Mesenchymal stem cell (in vitro differentiated cells and primary cell): ENCODE results near the gene CCL7.

ENCODE experiments used
- DNase-seq: peaks from one replicate; pipeline ENCODE4 v3.0.0-alpha.2; 2013
- H2AFZ ChIP-seq: one replicate; pipeline ENCODE4 v1.6.1; 2013; ENCODE audit warnings: low read depth, mild to moderate bottlenecking, control low read depth, inconsistent platforms, low read length, moderate library complexity
- H2AK5ac ChIP-seq: 2 replicates; pipeline ENCODE4 v1.6.1; 2013; ENCODE audit warnings: low read length, moderate library complexity, mild to moderate bottlenecking, inconsistent platforms; ENCODE audit not compliant: severe bottlenecking
- H2BK120ac ChIP-seq: one replicate; pipeline ENCODE4 v1.6.1; 2013; ENCODE audit warnings: low read depth, mild to moderate bottlenecking, inconsistent platforms, low read length, moderate library complexity
- H2BK12ac ChIP-seq, 2 experiments: one replicate each; pipeline ENCODE4 v1.6.1; 2013; ENCODE audit warnings: inconsistent platforms in 2 of 2, low read length in 2 of 2, mild to moderate bottlenecking in 2 of 2, moderate library complexity in 2 of 2, control low read depth in 1 of 2
- H2BK15ac ChIP-seq: one replicate; pipeline ENCODE4 v1.6.1; 2013; ENCODE audit warnings: mild to moderate bottlenecking, low read depth, inconsistent platforms; ENCODE audit not compliant: poor library complexity, severe bottlenecking
- H2BK5ac ChIP-seq: 2 replicates; pipeline ENCODE4 v1.6.1; 2013; ENCODE audit warnings: low read depth, mild to moderate bottlenecking, low read length, control low read depth, inconsistent platforms; ENCODE audit not compliant: poor library complexity, severe bottlenecking
- H3K14ac ChIP-seq, 2 experiments: one replicate each; pipeline ENCODE4 v1.6.1; 2013; ENCODE audit warnings: inconsistent platforms in 2 of 2, low read length in 2 of 2, control low read depth in 1 of 2, mild to moderate bottlenecking in 1 of 2, moderate library complexity in 1 of 2
- H3K18ac ChIP-seq, 2 experiments: one replicate each; pipeline ENCODE4 v1.6.1; 2013; ENCODE audit warnings: inconsistent platforms in 2 of 2, low read length in 2 of 2, control low read depth in 1 of 2, low read depth in 1 of 2, mild to moderate bottlenecking in 1 of 2
- H3K23ac ChIP-seq, 2 experiments: one replicate each; pipeline ENCODE4 v1.6.1; 2013; ENCODE audit warnings: inconsistent platforms in 2 of 2, low read length in 2 of 2, mild to moderate bottlenecking in 2 of 2, moderate library complexity in 2 of 2, control low read depth in 1 of 2
- H3K27ac ChIP-seq: 2 replicates; pipeline ENCODE4 v1.5.1; 2013; ENCODE audit warnings: mild to moderate bottlenecking, moderate library complexity, low read length, control low read depth, inconsistent platforms; ENCODE audit not compliant: poor library complexity, severe bottlenecking
- H3K27me3 ChIP-seq, 2 experiments: 2 replicates each; pipeline versions ENCODE4 v1.6.1 to v1.7.0; 2013; ENCODE audit warnings: low read length in 2 of 2, mild to moderate bottlenecking in 2 of 2, moderate library complexity in 2 of 2, control low read depth in 1 of 2, inconsistent platforms in 1 of 2; ENCODE audit not compliant: control insufficient read depth in 1 of 2, insufficient read depth in 1 of 2
- H3K36me3 ChIP-seq, 2 experiments: 2 replicates each; pipeline versions ENCODE4 v1.6.1 to v1.7.0; 2013; ENCODE audit warnings: low read length in 2 of 2, control low read depth in 1 of 2, inconsistent platforms in 1 of 2, low read depth in 1 of 2, mild to moderate bottlenecking in 1 of 2; ENCODE audit not compliant: insufficient read depth in 2 of 2, control insufficient read depth in 1 of 2
- H3K4ac ChIP-seq, 2 experiments: one replicate each; pipeline ENCODE4 v1.6.1; 2013; ENCODE audit warnings: inconsistent platforms in 2 of 2, low read length in 2 of 2, mild to moderate bottlenecking in 2 of 2, moderate library complexity in 2 of 2, control low read depth in 1 of 2, low read depth in 1 of 2
- H3K4me1 ChIP-seq: 2 replicates; pipeline ENCODE4 v1.6.1; 2013; ENCODE audit warnings: low read depth, low read length, control low read depth; ENCODE audit not compliant: control insufficient read depth, insufficient read depth
- H3K4me2 ChIP-seq: 2 replicates; pipeline ENCODE4 v1.6.1; 2013; ENCODE audit warnings: low read length, mild to moderate bottlenecking, inconsistent platforms; ENCODE audit not compliant: poor library complexity, severe bottlenecking
- H3K4me3 ChIP-seq, 2 experiments: 2 replicates each; pipeline versions ENCODE4 v1.5.1 to v1.7.0; 2013; ENCODE audit warnings: low read length in 2 of 2, mild to moderate bottlenecking in 2 of 2, control low read depth in 1 of 2, low read depth in 1 of 2; ENCODE audit not compliant: insufficient read depth in 1 of 2
- H3K79me1 ChIP-seq: replicated peaks from 2 replicates; pipeline ENCODE4 v1.6.1; 2013; ENCODE audit warnings: mild to moderate bottlenecking, control low read depth, low read length, inconsistent platforms; ENCODE audit not compliant: poor library complexity, severe bottlenecking
- H3K9ac ChIP-seq: 2 replicates; pipeline ENCODE4 v1.7.0; 2013; ENCODE audit warnings: mild to moderate bottlenecking, low read length, moderate library complexity
- H3K9me3 ChIP-seq: 2 replicates; pipeline ENCODE4 v1.7.0; 2013; ENCODE audit warnings: mild to moderate bottlenecking, low read length; ENCODE audit not compliant: control insufficient read depth
- H4K8ac ChIP-seq: one replicate; pipeline ENCODE4 v1.6.1; 2013; ENCODE audit warnings: inconsistent platforms, mild to moderate bottlenecking, low read length, moderate library complexity
- H4K91ac ChIP-seq: one replicate; pipeline ENCODE4 v1.6.1; 2013; ENCODE audit warnings: mild to moderate bottlenecking, low read length, inconsistent platforms
- WGBS: methylation state at CpG from one replicate; pipeline ENCODE4 v1.1.7; 2013; ENCODE audit warnings: mixed read lengths; 5-methylcytosine and 5-hydroxymethylcytosine counted together

CCL7 gene

GRCh38 chr17:34305606-34306005 is 35.6 kb downstream of the CCL7 start:
- H3K4me3 ChIP-seq = no peak overlapping the region
- H2AK5ac ChIP-seq = no peak overlapping the region
- no peak overlapping the region for H2AFZ ChIP-seq
- H3K23ac ChIP-seq = no peak overlapping the region
- no peak overlapping the region for H3K27ac ChIP-seq
- H2BK120ac ChIP-seq = no peak overlapping the region
- no peak overlapping the region for H3K18ac ChIP-seq
- H3K14ac ChIP-seq = no peak overlapping the region
- H2BK12ac ChIP-seq = no peak overlapping the region
- H3K4me2 ChIP-seq = no peak overlapping the region
- H4K91ac ChIP-seq = no peak overlapping the region
- DNase-seq = no peak
- H3K36me3 ChIP-seq = no peaks in the 10 kb centered on the region
- H4K8ac ChIP-seq = no peak overlapping the region
- H2BK15ac ChIP-seq = no peak overlapping the region
- no peaks in the 10 kb centered on the region for H3K27me3 ChIP-seq
- no peak overlapping the region for H3K9ac ChIP-seq
- no peak overlapping the region for H2BK5ac ChIP-seq
- peaks cover 5% of the 10 kb centered on the region for H3K4me1 ChIP-seq
- no peaks in the 10 kb centered on the region for H3K9me3 ChIP-seq
- H3K4ac ChIP-seq = no peak overlapping the region
- H3K79me1 ChIP-seq = no peaks in the 10 kb centered on the region

GRCh38 chr17:34306466-34306865 is 36.4 kb downstream of the CCL7 start:
- peak overlapping the region; percentile 37 for H3K9ac ChIP-seq
- peaks cover 2% of the 10 kb centered on the region for H3K4me1 ChIP-seq
- H3K4me3 ChIP-seq = peak overlapping the region in 1 of 2 experiments; percentile 34
- H3K79me1 ChIP-seq = no peaks in the 10 kb centered on the region
- H3K36me3 ChIP-seq = no peaks in the 10 kb centered on the region
- H3K9me3 ChIP-seq = no peaks in the 10 kb centered on the region
- no peaks in the 10 kb centered on the region for H3K27me3 ChIP-seq
- H2AK5ac ChIP-seq = no peak overlapping the region
- no peak overlapping the region for H2AFZ ChIP-seq
- H3K14ac ChIP-seq = no peak overlapping the region
- H2BK12ac ChIP-seq = no peak overlapping the region
- no peak overlapping the region for H2BK120ac ChIP-seq
- H4K91ac ChIP-seq = no peak overlapping the region
- H3K4me2 ChIP-seq = no peak overlapping the region
- H2BK15ac ChIP-seq = no peak overlapping the region
- no peak overlapping the region for H3K23ac ChIP-seq
- DNase-seq = peak; percentile 24
- H4K8ac ChIP-seq = no peak overlapping the region
- H3K27ac ChIP-seq = no peak overlapping the region
- 67% methylated on average over 2 of the region's 3 CpGs for WGBS
- H3K4ac ChIP-seq = no peak overlapping the region
- H3K18ac ChIP-seq = no peak overlapping the region
- no peak overlapping the region for H2BK5ac ChIP-seq

GRCh38 chr17:34307110-34307509 is 37.1 kb downstream of the CCL7 start:
- no peak overlapping the region for H2AK5ac ChIP-seq
- DNase-seq = peak; percentile 8
- no peak overlapping the region for H2BK15ac ChIP-seq
- peaks cover 2% of the 10 kb centered on the region for H3K4me1 ChIP-seq
- no peak overlapping the region for H3K4me2 ChIP-seq
- no peak overlapping the region for H3K4ac ChIP-seq
- no peak overlapping the region for H4K8ac ChIP-seq
- no peak overlapping the region for H2AFZ ChIP-seq
- no peak overlapping the region for H3K14ac ChIP-seq
- H2BK120ac ChIP-seq = no peak overlapping the region
- H4K91ac ChIP-seq = no peak overlapping the region
- H3K9me3 ChIP-seq = no peaks in the 10 kb centered on the region
- no peak overlapping the region for H3K27ac ChIP-seq
- no peak overlapping the region for H2BK12ac ChIP-seq
- no peaks in the 10 kb centered on the region for H3K27me3 ChIP-seq
- H3K79me1 ChIP-seq = no peaks in the 10 kb centered on the region
- H3K18ac ChIP-seq = no peak overlapping the region
- no peak overlapping the region for H3K23ac ChIP-seq
- peak overlapping the region; percentile 37 for H3K9ac ChIP-seq
- no peak overlapping the region for H2BK5ac ChIP-seq
- peak overlapping the region in 1 of 2 experiments; percentile 34 for H3K4me3 ChIP-seq
- 56% methylated on average over 3 of the region's 3 CpGs for WGBS
- H3K36me3 ChIP-seq = no peaks in the 10 kb centered on the region

- Histone ChIP-seq H3K9me3 (no peaks in the 10 kb centered on the region), H3K9ac (no peak overlapping the region), H3K36me3 (no peaks in the 10 kb centered on the region), H3K4me1 (peaks cover 2% of the 10 kb centered on the region), H3K4me2 (no peak overlapping the region), H3K79me1 (no peaks in the 10 kb centered on the region), H2BK15ac (no peak overlapping the region), H3K27ac (no peak overlapping the region), H2AK5ac (no peak overlapping the region), H3K18ac (no peak overlapping the region), H3K4me3 (no peak overlapping the region), H2BK5ac (no peak overlapping the region), H2BK12ac (no peak overlapping the region), H4K91ac (no peak overlapping the region), H3K27me3 (no peaks in the 10 kb centered on the region), H2BK120ac (no peak overlapping the region), H3K14ac (no peak overlapping the region), H3K23ac (no peak overlapping the region), H3K4ac (no peak overlapping the region), H2AFZ (no peak overlapping the region), H4K8ac (no peak overlapping the region)
- DNase-seq = no peak
Measured at GRCh38 chr17:34308371-34308770, 38.4 kb downstream of the CCL7 start.
